GM19238 (cell line): ENCODE results near the gene ZBED4.
A peak's percentile ranks its signal among the peaks of the same experiment; 100 is the strongest.
"Not testable (repeated sequence)": the region's sequence is repeated elsewhere in the genome, so short reads cannot be mapped to it uniquely, and the experiment has no call there.

Experiments
- DNase-seq: peaks from one replicate; pipeline ENCODE4 v3.0.0; 2011; ENCODE audit warnings: low spot score; ENCODE audit not compliant: insufficient read length

ZBED4 gene, protein sequence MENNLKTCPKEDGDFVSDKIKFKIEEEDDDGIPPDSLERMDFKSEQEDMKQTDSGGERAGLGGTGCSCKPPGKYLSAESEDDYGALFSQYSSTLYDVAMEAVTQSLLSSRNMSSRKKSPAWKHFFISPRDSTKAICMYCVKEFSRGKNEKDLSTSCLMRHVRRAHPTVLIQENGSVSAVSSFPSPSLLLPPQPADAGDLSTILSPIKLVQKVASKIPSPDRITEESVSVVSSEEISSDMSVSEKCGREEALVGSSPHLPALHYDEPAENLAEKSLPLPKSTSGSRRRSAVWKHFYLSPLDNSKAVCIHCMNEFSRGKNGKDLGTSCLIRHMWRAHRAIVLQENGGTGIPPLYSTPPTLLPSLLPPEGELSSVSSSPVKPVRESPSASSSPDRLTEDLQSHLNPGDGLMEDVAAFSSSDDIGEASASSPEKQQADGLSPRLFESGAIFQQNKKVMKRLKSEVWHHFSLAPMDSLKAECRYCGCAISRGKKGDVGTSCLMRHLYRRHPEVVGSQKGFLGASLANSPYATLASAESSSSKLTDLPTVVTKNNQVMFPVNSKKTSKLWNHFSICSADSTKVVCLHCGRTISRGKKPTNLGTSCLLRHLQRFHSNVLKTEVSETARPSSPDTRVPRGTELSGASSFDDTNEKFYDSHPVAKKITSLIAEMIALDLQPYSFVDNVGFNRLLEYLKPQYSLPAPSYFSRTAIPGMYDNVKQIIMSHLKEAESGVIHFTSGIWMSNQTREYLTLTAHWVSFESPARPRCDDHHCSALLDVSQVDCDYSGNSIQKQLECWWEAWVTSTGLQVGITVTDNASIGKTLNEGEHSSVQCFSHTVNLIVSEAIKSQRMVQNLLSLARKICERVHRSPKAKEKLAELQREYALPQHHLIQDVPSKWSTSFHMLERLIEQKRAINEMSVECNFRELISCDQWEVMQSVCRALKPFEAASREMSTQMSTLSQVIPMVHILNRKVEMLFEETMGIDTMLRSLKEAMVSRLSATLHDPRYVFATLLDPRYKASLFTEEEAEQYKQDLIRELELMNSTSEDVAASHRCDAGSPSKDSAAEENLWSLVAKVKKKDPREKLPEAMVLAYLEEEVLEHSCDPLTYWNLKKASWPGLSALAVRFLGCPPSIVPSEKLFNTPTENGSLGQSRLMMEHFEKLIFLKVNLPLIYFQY

DNA sequence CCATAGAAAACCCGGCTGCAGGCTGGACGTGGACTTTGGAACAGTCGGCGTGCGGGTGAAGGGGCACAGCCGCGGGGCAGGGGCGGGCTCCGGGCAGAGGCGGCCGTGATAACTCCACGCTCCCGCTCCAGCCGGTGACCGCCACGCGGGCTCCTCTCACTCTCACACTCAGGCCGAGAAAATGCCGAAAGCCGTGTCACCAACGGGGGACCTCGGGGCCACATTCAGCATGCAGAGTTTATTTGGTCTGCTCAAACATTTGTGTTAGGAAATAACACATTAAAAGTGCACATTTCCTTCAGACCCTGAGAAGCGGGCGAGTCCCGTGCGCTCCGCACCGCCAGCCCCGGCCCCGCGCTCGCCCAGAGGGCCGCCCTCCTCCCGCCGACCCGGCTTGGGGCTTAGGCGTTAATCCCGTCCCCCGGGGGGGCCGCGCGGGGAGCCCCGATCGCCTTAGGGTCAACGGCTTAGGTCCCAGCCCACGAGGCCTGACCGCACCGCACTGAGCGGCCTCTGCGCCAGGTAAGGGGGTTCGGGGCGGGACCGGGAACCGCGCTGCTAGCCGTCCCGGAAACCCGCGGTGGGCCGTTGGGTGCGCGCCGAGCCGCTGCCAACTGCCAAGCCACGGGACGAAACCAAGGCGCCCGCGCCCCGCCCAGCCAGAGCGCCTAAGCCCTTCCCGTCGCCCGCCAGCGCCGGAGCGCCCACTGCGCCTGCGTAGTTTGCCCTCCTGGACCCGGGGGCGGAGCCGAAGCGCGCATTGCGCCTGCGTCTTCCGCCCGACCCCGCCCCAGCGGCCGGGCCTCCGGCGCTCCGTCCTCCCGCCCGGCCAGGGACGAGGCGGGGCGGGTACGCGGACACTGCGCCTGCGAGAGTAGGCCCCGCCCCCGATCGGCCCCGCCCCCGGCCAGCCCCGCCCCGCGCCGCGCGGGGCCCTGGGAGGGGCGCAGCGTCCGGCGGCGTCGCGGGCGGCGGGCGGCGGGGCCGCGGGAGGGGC, at the start of gene ZBED4:
Gene ZBED4, plus strand, starts transcription at position 947 of the 997 bp plus-strand sequence. CDS start 29,819 bp downstream, outside the sequence.
- peak; percentile 98 for DNase-seq

DNA sequence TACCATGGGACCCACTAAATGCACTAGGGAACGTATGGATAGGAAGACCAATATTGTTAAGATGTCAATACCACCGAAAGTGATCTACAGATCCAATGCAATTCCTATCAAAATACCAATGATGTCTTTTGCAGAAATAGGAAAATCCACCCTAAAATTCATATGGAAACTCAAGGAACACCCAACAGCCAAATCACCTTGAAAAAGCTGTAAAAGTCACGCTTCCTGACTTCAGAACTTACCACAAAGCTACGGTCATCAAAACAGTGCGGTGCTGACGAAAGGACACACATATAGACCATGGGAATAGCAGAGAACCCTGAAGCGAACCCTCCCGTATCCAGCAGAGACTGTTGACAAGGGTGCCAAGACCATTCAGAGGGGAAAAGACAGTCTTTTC, 46.5 kb upstream of the ZBED4 start:
- no peak for DNase-seq

DNA sequence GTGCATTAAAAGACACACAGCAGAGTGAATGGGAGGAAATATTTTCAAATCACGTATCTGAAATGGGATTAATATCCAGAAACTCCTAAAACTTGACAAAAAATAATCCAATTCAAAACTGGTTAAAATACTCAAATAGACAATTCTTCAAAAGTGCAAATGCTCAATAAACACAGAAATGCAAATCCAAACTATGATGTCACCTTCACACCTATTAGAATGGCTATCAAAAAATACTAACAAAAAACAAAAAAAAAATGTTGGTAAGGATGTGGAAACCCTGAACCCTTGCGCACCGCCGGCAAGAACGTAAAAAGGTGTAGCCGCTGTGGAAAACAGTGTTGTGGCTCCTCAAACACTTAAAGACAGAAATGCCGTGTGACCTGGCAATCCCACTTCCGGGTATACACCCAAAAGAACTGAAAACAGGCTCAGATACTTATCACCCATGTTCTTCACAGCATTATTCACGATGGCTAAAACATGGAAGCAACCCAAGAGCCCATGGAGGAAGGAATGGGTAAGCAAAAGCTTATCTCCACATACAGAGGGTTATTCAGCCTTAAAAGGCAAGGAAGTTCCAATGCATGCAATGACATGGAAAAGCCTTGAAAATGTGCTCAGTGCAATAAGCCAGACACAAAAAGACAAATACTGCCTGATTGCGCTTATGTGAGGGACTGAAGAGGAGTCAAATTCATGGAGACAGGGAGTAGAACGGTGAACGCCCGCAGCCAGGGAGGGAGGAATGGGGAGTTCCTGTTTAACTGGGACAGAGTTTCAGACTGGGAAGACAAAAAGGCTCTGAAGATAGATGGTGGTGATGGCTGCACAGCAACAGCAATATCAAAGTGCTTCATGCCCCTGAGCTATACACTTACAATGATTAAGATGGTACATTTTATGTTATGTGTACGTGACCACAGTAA, 45.6 kb upstream of the ZBED4 start:
- no peak for DNase-seq

DNA sequence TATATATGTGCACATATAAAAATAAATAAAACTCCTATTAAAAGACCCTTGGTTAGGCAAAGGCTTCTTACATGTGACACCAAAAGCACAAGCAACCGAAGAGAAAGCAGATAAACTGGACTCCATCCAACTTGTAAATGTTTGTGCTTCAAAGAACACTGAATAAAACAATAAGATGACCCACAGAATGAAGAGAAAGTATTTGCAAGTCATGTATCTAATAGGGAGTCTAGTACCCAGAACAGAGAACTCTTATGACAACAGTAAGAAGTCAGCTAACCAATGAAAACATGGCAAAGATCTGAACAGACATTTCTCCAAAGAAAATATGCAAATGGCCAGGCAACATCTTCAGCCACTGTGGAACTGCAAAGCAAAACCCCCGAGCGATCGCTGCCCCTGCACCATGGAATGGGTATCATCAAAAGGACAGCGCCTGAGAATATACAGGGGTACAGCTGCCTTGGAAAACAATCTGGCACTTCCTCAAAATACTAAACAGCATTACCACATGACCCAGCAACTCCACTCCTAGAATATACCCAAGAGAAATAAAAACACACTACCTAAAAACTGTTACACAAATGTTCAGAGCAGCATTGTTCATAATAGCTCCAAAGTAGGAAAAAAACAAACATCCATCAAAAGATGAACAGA, 43.2 kb upstream of the ZBED4 start:
- no peak for DNase-seq

- DNase-seq: no peak
Observed at GRCh38 chr22:49811020-49811791, 42.4 kb upstream of the ZBED4 start.

DNA sequence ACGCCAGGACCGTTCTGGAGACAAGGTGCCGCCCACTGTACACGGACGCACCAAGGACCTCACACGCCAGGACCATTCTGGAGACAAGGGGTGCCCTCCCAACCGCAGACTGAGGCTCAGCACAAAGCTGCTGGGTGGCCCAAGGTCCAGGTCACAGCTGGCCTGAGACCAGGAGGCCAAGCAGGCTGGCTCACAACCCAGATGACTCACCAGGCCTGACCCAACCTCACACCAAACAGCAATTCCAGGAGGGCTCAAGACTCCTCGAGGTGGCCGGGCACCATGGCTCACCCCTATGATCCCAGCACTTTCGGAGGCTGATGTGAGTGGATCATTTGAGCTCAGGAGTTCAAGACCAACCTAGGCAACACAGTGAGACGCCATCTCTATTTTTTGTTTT, 40.8 kb upstream of the ZBED4 start:
- no peak for DNase-seq

- no peak for DNase-seq
Observed at GRCh38 chr22:49814164-49814686, 39.4 kb upstream of the ZBED4 start.

DNA sequence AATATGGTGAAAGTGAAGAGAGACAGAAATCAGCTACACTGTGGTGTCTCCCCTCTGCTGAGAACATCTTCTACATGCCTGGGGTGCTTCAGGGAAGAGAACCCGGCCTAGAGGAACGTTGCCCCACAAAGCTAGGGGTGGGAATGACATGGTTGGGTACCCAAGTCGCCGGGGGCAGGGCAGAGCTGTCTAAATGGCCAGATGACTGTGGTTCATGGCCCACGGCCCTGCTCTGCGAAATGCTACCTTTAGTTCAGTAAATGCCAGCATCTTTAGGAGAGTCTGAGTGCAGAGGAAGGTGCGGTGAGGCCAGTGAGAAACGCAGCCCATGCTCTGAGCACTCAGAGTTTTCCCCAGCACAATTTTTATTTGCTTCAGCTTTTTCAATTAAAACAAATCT, 38.8 kb upstream of the ZBED4 start:
- DNase-seq: no peak

- no peak for DNase-seq
Observed at GRCh38 chr22:49815641-49816091, 38.0 kb upstream of the ZBED4 start.

DNA sequence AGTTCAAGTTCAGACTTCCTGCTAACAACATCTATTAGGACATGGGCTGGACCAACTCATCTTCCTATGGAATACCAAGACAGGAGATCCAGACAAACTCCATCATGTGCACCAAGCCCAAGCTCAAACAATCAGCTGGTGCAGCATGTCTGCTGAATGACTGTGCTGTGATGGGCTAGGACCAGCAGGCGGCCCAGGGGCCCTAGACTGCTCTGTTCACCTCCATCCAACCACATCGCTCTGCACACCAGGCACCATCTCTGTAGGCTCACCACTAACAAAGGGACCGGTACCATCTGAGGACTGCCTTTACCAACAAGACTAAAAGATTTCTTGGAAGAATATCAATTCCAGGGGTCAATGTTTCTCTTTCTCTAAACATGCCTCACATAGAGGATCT, 36.3 kb upstream of the ZBED4 start:
- no peak for DNase-seq

DNA sequence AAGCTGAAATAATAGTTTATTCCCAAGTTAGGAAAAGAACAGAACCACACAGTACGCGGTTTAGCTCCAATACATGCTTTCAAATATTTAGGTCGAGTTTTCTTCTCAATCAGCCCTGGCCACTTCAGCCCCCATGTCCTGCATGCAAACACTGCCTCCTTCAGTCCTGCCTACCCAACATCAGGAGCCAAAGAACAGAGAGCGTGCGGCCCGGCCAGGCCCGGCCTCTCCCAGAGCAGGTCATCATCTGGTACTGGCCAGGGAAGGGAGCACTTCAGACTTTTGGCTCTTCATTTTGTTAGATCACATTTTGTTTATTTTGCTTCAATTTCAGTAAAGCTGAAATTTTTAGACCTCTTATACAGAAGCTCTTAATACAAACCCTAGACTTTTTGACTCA, 32.7 kb upstream of the ZBED4 start:
- DNase-seq: no peak

GRCh38 chr22:49821741-49822140, 31.9 kb upstream of the ZBED4 start:
- DNase-seq: not testable (repeated sequence)

GRCh38 chr22:49823289-49824045, 30.2 kb upstream of the ZBED4 start:
- DNase-seq: no peak

DNA sequence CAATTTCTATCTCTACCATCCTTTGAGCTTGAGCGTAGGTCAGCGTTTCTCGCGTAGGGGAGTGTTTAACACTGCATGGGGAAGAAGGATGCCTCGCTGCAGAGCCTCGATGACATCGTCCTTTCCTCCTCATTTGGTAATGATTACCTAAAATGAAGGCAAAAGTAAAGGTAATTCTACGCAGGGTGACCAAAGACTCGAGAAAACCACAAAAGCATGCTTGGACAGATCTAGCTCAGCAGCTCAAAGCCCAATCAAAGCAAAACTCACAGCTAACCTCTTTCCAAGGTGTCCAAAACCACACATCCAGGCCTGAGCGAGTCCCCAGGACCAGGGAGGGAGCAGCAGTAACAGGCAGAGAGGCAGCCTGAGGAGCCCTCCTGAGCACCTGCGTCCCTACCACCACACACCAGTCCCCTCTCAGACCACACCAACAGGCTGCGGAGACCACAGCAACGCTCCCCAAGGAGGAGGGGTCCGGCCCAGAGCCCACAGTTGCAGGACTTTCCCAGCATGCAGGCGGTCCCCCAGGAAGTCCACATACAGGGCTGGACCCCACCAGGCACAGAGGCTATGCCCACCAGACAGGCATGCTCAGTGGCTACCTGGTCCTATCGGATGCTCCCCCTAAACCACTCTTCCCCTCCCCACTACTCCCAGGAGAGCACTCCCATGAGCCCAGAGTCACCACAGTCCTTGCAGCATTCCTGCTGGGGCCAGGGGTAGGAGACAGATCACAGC, 29.3 kb upstream of the ZBED4 start:
- no peak for DNase-seq

DNA sequence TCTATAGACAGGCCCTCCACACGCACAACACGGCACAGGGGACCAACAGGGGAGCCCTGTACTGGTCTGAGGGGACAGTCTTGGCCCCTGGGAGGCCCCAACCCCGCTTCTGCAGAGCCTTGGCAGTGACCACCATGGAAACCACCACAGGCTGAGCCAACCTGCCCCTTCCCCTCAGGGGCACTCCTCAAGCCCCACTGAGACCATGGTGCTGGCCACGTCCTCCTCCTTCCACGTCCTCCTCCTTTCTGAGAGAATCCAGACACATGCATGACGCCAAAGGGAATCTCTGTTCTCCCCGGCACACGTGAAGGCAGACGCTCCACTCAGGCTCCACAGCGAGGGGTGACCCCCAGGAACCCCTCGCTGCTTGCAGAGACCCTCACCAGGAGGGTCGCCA, 28.7 kb upstream of the ZBED4 start:
- no peak for DNase-seq

GRCh38 chr22:49825436-49825835, 28.2 kb upstream of the ZBED4 start:
- no peak for DNase-seq
